ENCODE data around the gene MS4A18.
"Not testable (repeated sequence)": the region's sequence is repeated elsewhere in the genome, so short reads cannot be mapped to it uniquely, and the experiment has no call there.

Gene MS4A18

GRCh38 chr11:60724420-60724819 is at the start of gene MS4A18:
Gene MS4A18 (plus strand): TSS chr11:60724720.
- no peak within 1 kb of the TSS for H3K27ac ChIP-seq (ENCODE audit: low read depth, low read length)

GRCh38 chr11:60678231-60678630 is 46.3 kb upstream of the MS4A18 start:
- H3K4me3 ChIP-seq (ENCODE audit: low read length); H3K27ac ChIP-seq (ENCODE audit: low read depth, low read length); H3K9ac ChIP-seq (ENCODE audit: low read length); H3K4me1 ChIP-seq (ENCODE audit: control insufficient read depth, insufficient read depth, low read length); H3K27me3 ChIP-seq (ENCODE audit: control insufficient read depth, insufficient read depth, low read length); H3K36me3 ChIP-seq (ENCODE audit: control insufficient read depth, insufficient read depth, low read length): not testable (repeated sequence)

More at GRCh38 chr11:60724420-60724819, at the start of gene MS4A18:
- Histone ChIP-seq H3K4me1 (ENCODE audit: control insufficient read depth, insufficient read depth, low read length) (no peaks in the 10 kb centered on the region), H3K36me3 (ENCODE audit: control insufficient read depth, insufficient read depth, low read length) (no peaks in the 10 kb centered on the region), H3K4me3 (ENCODE audit: low read length) (no peak within 1 kb of the TSS), H3K27me3 (ENCODE audit: control insufficient read depth, insufficient read depth, low read length) (no peaks in the 10 kb centered on the region), H3K9ac (ENCODE audit: low read length) (no peak within 1 kb of the TSS)

- Histone ChIP-seq H3K4me1 (ENCODE audit: control insufficient read depth, insufficient read depth, low read length) (no peaks in the 10 kb centered on the region), H3K27me3 (ENCODE audit: control insufficient read depth, insufficient read depth, low read length) (no peaks in the 10 kb centered on the region), H3K4me3 (ENCODE audit: low read length) (no peak overlapping the region), H3K9ac (ENCODE audit: low read length) (no peak overlapping the region), H3K36me3 (ENCODE audit: control insufficient read depth, insufficient read depth, low read length) (no peaks in the 10 kb centered on the region), H3K27ac (ENCODE audit: low read depth, low read length) (no peak overlapping the region)
Observed at GRCh38 chr11:60679879-60680278, 44.6 kb upstream of the MS4A18 start.

GRCh38 chr11:60680455-60681119 is 43.9 kb upstream of the MS4A18 start:
- Histone ChIP-seq H3K9ac (ENCODE audit: low read length) (no peak overlapping the region), H3K27ac (ENCODE audit: low read depth, low read length) (no peak overlapping the region), H3K27me3 (ENCODE audit: control insufficient read depth, insufficient read depth, low read length) (no peaks in the 10 kb centered on the region), H3K4me3 (ENCODE audit: low read length) (no peak overlapping the region), H3K4me1 (ENCODE audit: control insufficient read depth, insufficient read depth, low read length) (no peaks in the 10 kb centered on the region), H3K36me3 (ENCODE audit: control insufficient read depth, insufficient read depth, low read length) (no peaks in the 10 kb centered on the region)

GRCh38 chr11:60684541-60684848 is 40.0 kb upstream of the MS4A18 start:
- H3K27ac ChIP-seq (ENCODE audit: low read depth, low read length); H3K36me3 ChIP-seq (ENCODE audit: control insufficient read depth, insufficient read depth, low read length); H3K27me3 ChIP-seq (ENCODE audit: control insufficient read depth, insufficient read depth, low read length); H3K9ac ChIP-seq (ENCODE audit: low read length); H3K4me1 ChIP-seq (ENCODE audit: control insufficient read depth, insufficient read depth, low read length); H3K4me3 ChIP-seq (ENCODE audit: low read length): not testable (repeated sequence)

GRCh38 chr11:60691661-60692060 is 32.9 kb upstream of the MS4A18 start:
- H3K4me1 ChIP-seq (ENCODE audit: control insufficient read depth, insufficient read depth, low read length), result no peaks in the 10 kb centered on the region
- H3K27ac ChIP-seq (ENCODE audit: low read depth, low read length), result no peak overlapping the region
- H3K27me3 ChIP-seq (ENCODE audit: control insufficient read depth, insufficient read depth, low read length), result no peaks in the 10 kb centered on the region
- H3K36me3 ChIP-seq (ENCODE audit: control insufficient read depth, insufficient read depth, low read length), result no peaks in the 10 kb centered on the region
- H3K9ac ChIP-seq (ENCODE audit: low read length), result no peak overlapping the region
- no peak overlapping the region for H3K4me3 ChIP-seq (ENCODE audit: low read length)

GRCh38 chr11:60699284-60699691 is 25.2 kb upstream of the MS4A18 start, which contains the start of gene MS4A8:
Gene MS4A8 (plus strand): TSS chr11:60699612. CDS start chr11:60700861, 1,249 bp downstream.
- Histone ChIP-seq H3K27me3 (ENCODE audit: control insufficient read depth, insufficient read depth, low read length) (no peaks in the 10 kb centered on the region), H3K27ac (ENCODE audit: low read depth, low read length) (no peak within 1 kb of the TSS), H3K4me3 (ENCODE audit: low read length) (no peak within 1 kb of the TSS), H3K9ac (ENCODE audit: low read length) (no peak within 1 kb of the TSS), H3K4me1 (ENCODE audit: control insufficient read depth, insufficient read depth, low read length) (no peaks in the 10 kb centered on the region), H3K36me3 (ENCODE audit: control insufficient read depth, insufficient read depth, low read length) (no peaks in the 10 kb centered on the region)

GRCh38 chr11:60699936-60700335 is 24.6 kb upstream of the MS4A18 start:
- no peak overlapping the region for H3K4me3 ChIP-seq (ENCODE audit: low read length)
- no peaks in the 10 kb centered on the region for H3K36me3 ChIP-seq (ENCODE audit: control insufficient read depth, insufficient read depth, low read length)
- H3K9ac ChIP-seq (ENCODE audit: low read length), result no peak overlapping the region
- H3K4me1 ChIP-seq (ENCODE audit: control insufficient read depth, insufficient read depth, low read length), result no peaks in the 10 kb centered on the region
- H3K27me3 ChIP-seq (ENCODE audit: control insufficient read depth, insufficient read depth, low read length), result no peaks in the 10 kb centered on the region
- no peak overlapping the region for H3K27ac ChIP-seq (ENCODE audit: low read depth, low read length)

GRCh38 chr11:60700689-60701468 is 23.6 kb upstream of the MS4A18 start:
- Histone ChIP-seq H3K36me3 (ENCODE audit: control insufficient read depth, insufficient read depth, low read length) (no peaks in the 10 kb centered on the region), H3K27ac (ENCODE audit: low read depth, low read length) (no peak overlapping the region), H3K4me3 (ENCODE audit: low read length) (no peak overlapping the region), H3K4me1 (ENCODE audit: control insufficient read depth, insufficient read depth, low read length) (no peaks in the 10 kb centered on the region), H3K9ac (ENCODE audit: low read length) (no peak overlapping the region), H3K27me3 (ENCODE audit: control insufficient read depth, insufficient read depth, low read length) (no peaks in the 10 kb centered on the region)

- no peak overlapping the region for H3K4me3 ChIP-seq (ENCODE audit: low read length)
- no peak overlapping the region for H3K27ac ChIP-seq (ENCODE audit: low read depth, low read length)
- H3K27me3 ChIP-seq (ENCODE audit: control insufficient read depth, insufficient read depth, low read length), result no peaks in the 10 kb centered on the region
- H3K36me3 ChIP-seq (ENCODE audit: control insufficient read depth, insufficient read depth, low read length), result no peaks in the 10 kb centered on the region
- no peak overlapping the region for H3K9ac ChIP-seq (ENCODE audit: low read length)
- H3K4me1 ChIP-seq (ENCODE audit: control insufficient read depth, insufficient read depth, low read length), result no peaks in the 10 kb centered on the region
Observed at GRCh38 chr11:60701469-60701818, 23.1 kb upstream of the MS4A18 start.

GRCh38 chr11:60703374-60703773 is 21.1 kb upstream of the MS4A18 start:
- no peaks in the 10 kb centered on the region for H3K27me3 ChIP-seq (ENCODE audit: control insufficient read depth, insufficient read depth, low read length)
- H3K4me3 ChIP-seq (ENCODE audit: low read length), result no peak overlapping the region
- H3K4me1 ChIP-seq (ENCODE audit: control insufficient read depth, insufficient read depth, low read length), result no peaks in the 10 kb centered on the region
- H3K27ac ChIP-seq (ENCODE audit: low read depth, low read length), result no peak overlapping the region
- H3K36me3 ChIP-seq (ENCODE audit: control insufficient read depth, insufficient read depth, low read length), result no peaks in the 10 kb centered on the region
- no peak overlapping the region for H3K9ac ChIP-seq (ENCODE audit: low read length)

GRCh38 chr11:60705895-60706294 is 18.6 kb upstream of the MS4A18 start:
- Histone ChIP-seq H3K9ac (ENCODE audit: low read length) (no peak overlapping the region), H3K36me3 (ENCODE audit: control insufficient read depth, insufficient read depth, low read length) (no peaks in the 10 kb centered on the region), H3K27ac (ENCODE audit: low read depth, low read length) (no peak overlapping the region), H3K4me1 (ENCODE audit: control insufficient read depth, insufficient read depth, low read length) (no peaks in the 10 kb centered on the region), H3K27me3 (ENCODE audit: control insufficient read depth, insufficient read depth, low read length) (no peaks in the 10 kb centered on the region), H3K4me3 (ENCODE audit: low read length) (no peak overlapping the region)

GRCh38 chr11:60706931-60707330 is 17.6 kb upstream of the MS4A18 start:
- H3K27me3 ChIP-seq (ENCODE audit: control insufficient read depth, insufficient read depth, low read length), result no peaks in the 10 kb centered on the region
- no peaks in the 10 kb centered on the region for H3K36me3 ChIP-seq (ENCODE audit: control insufficient read depth, insufficient read depth, low read length)
- H3K4me3 ChIP-seq (ENCODE audit: low read length), result no peak overlapping the region
- no peaks in the 10 kb centered on the region for H3K4me1 ChIP-seq (ENCODE audit: control insufficient read depth, insufficient read depth, low read length)
- H3K9ac ChIP-seq (ENCODE audit: low read length), result peak overlapping the region; percentile 17
- H3K27ac ChIP-seq (ENCODE audit: low read depth, low read length), result no peak overlapping the region

All from rectal smooth muscle tissue (tissue), 1 donor.